BE2C (cell line): ENCODE measurements around the gene POU2AF3.

Source experiments
- DNase-seq: peaks from one replicate; pipeline ENCODE4 v3.0.0-alpha.2; 2020
- H3K27me3 ChIP-seq: fragments of 250-450 bp; sonication (Bioruptor Pico); 2 replicates; pipeline ENCODE4 v1.5.1; 2020; ENCODE audit warnings: mild to moderate bottlenecking
- H3K36me3 ChIP-seq: fragments of 250-450 bp; sonication (Bioruptor Pico); 2 replicates; pipeline ENCODE4 v1.5.1; 2020; ENCODE audit warnings: mild to moderate bottlenecking
- H3K4me1 ChIP-seq: fragments of 250-450 bp; sonication (Bioruptor Pico); 2 replicates; pipeline ENCODE4 v1.5.1; 2020
- H3K4me3 ChIP-seq: 2 replicates; pipeline ENCODE4 v1.5.1; 2011; ENCODE audit warnings: low read depth, low read length
- H3K9me3 ChIP-seq: fragments of 250-450 bp; sonication (Bioruptor Pico); 2 replicates; pipeline ENCODE4 v1.5.1; 2020
- TF ChIP-seq, protein P1 (sequence below): IDR thresholded peaks from 2 replicates; pipeline ENCODE4 v1.5.1; 2012; ENCODE audit warnings: mild to moderate bottlenecking, low read depth, low read length

The POU2AF3 gene

DNA sequence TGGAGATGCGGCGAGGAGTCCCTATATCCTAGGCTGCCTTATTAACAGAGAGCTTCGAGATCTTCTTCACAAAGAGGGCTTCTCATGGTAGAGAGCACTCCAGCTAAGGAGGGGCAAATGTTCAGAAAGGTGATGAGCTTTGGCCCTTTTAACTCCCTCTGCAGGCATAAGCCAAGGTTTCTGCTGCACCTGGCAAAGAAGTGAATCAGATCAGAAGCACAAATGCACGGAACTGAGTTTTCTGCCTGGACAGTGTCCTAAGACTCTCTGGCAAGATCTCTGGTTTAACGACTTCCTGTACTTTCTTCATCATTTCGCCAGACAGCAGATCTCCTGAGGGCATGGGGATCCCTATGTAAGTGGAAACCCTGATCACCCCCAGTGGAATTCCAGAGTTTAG is 37.2 kb downstream of the POU2AF3 start:
- Histone ChIP-seq H3K36me3 (no peaks in the 10 kb centered on the region), H3K9me3 (no peaks in the 10 kb centered on the region), H3K4me1 (no peaks in the 10 kb centered on the region; the same call in 1 of the 2 replicates), H3K4me3 (no peak overlapping the region), H3K27me3 (peaks cover 58% of the 10 kb centered on the region)
- TF ChIP-seq, protein P1, sequence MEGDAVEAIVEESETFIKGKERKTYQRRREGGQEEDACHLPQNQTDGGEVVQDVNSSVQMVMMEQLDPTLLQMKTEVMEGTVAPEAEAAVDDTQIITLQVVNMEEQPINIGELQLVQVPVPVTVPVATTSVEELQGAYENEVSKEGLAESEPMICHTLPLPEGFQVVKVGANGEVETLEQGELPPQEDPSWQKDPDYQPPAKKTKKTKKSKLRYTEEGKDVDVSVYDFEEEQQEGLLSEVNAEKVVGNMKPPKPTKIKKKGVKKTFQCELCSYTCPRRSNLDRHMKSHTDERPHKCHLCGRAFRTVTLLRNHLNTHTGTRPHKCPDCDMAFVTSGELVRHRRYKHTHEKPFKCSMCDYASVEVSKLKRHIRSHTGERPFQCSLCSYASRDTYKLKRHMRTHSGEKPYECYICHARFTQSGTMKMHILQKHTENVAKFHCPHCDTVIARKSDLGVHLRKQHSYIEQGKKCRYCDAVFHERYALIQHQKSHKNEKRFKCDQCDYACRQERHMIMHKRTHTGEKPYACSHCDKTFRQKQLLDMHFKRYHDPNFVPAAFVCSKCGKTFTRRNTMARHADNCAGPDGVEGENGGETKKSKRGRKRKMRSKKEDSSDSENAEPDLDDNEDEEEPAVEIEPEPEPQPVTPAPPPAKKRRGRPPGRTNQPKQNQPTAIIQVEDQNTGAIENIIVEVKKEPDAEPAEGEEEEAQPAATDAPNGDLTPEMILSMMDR, result no peak
- DNase-seq, result no peak

DNA sequence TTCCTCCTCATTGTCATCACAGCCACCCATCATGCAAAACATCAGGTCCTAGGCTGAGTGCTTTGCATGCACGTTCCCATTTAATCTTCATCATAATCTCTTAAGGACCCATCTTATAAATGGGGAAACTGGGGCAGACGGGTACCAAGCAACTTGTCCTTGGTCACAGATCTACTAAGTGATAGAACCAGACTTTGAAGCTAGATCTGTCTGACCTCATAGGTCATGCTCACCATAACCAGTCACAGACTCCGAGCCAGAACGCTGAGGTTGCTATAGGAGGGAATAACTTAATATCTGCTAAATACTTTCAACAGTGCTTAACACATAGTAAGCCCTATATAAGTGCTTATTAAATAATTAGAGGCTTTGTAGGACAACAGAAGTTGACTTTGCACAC is 37.7 kb downstream of the POU2AF3 start:
- H3K36me3 ChIP-seq, result no peaks in the 10 kb centered on the region
- H3K9me3 ChIP-seq, result no peaks in the 10 kb centered on the region
- DNase-seq, result no peak
- TF ChIP-seq, protein P1, result no peak
- H3K4me1 ChIP-seq, result no peaks in the 10 kb centered on the region; the same call in 1 of the 2 replicates
- H3K27me3 ChIP-seq, result peaks cover 53% of the 10 kb centered on the region
- no peak overlapping the region for H3K4me3 ChIP-seq

DNA sequence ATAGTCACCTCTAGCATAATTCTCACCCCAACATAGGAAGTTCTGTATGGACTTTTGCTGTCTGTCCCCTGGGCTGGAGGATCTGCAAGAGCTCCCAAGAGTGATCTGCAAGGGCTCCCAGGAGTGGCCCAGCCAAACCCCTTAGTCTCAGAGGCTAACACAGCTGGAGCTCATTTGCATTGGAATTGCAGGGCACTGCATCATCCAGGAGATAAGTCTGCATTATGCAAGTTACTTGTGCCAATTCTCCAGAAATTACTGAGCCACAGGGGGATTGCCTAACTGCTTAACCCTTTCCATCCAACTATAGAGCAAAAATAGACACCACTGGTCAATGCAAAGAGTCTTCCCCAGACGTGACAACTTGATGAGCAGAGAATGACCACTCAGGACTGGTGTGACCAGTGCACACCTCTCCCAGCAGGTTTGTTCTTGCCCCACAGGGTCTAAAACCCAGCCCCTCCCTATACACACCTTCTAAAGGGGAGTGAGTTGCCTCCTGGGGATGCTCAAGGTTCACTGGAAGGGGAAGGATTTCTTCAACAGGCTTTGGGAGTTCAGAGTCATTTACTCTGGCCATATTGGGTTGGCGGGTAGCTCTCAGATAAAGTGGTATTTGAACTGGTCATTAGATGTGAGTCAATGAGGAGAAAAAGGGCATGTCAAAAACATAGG is 38.4 kb downstream of the POU2AF3 start:
- Histone ChIP-seq H3K36me3 (no peaks in the 10 kb centered on the region), H3K9me3 (no peaks in the 10 kb centered on the region), H3K4me3 (no peak overlapping the region), H3K27me3 (peaks cover 46% of the 10 kb centered on the region), H3K4me1 (no peaks in the 10 kb centered on the region; the same call in 1 of the 2 replicates)
- DNase-seq, result no peak
- TF ChIP-seq, protein P1, result no peak

DNA sequence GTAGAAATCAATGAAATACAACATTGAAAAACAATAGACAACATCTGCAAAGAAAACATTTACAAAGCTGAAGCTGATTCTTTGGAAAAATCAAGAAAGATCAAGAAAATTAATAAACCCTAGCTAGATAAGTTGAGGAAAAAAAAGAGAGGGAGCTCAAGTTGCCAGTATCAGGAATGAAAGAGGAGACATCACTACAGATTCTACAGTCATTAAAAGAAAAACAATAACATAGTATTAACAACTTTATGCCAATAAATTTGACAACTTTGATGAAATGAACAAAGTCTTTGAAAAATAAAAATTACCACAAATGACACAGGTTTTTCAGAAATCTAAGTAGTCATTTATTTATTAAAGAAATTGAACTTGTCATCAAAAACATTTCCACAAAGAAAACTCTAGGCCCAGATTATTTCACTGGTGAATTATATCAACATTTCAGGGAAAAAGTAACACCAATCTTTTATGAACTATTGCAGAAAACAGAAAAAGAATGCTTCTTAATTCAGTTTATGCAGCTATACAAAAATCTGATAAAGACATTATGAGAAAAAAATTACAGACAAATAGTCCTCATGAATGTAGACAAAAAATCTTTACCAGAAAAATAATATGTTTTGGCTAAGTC is 41.5 kb downstream of the POU2AF3 start:
- Histone ChIP-seq H3K4me1 (no peaks in the 10 kb centered on the region), H3K27me3 (peaks cover 31% of the 10 kb centered on the region), H3K9me3 (no peaks in the 10 kb centered on the region), H3K4me3 (no peak overlapping the region), H3K36me3 (no peaks in the 10 kb centered on the region)
- DNase-seq, result no peak
- TF ChIP-seq, protein P1, result no peak

DNA sequence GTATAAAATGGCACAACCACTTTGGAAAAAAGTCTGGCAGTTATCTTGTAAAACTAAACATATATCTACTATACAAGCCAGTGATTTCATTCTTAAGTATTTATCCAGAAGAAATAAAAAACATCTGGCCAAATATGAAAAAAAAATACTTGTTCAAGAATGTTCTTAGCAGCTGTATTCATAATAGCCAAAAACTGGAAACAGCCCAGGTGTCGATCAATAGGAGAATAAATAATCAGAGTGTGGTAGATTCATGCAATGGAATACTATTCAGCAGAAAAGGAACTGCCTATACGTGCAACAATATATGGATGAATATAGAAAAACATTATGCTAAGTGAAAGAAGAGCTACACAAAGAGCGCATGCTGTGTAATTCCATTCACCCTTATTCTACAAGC is 44.0 kb downstream of the POU2AF3 start:
- DNase-seq, result no peak
- TF ChIP-seq, protein P1, result no peak
- H3K4me3 ChIP-seq, result no peak overlapping the region
- H3K9me3 ChIP-seq, result no peaks in the 10 kb centered on the region
- peaks cover 17% of the 10 kb centered on the region for H3K27me3 ChIP-seq
- H3K4me1 ChIP-seq, result no peaks in the 10 kb centered on the region
- no peaks in the 10 kb centered on the region for H3K36me3 ChIP-seq

DNA sequence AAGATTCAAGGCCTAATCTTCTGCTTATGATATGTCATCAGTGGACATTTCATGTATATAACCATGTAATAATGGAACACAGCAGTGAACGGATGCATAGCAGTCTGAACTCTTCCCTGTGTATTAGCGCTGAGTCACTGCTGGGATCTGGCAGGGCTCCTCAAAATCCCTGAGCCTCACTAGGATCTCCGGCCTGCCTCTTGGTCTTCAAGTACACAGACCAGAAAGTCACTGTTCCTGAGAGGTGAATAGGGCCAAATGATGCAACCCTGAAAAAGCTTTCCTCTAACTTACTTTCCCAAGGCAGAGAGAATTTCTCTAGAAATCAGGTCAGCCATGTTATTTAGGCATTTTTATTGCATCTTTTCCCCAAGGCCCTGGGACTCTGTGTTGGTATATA is 45.7 kb downstream of the POU2AF3 start:
- TF ChIP-seq, protein P1, result no peak
- DNase-seq, result no peak
- Histone ChIP-seq H3K9me3 (no peaks in the 10 kb centered on the region), H3K36me3 (no peaks in the 10 kb centered on the region), H3K4me3 (no peak overlapping the region), H3K27me3 (peaks cover 14% of the 10 kb centered on the region), H3K4me1 (no peaks in the 10 kb centered on the region)
